ENCODE measurements around the gene ADGRG1. TPM values are rescaled to one million over a fixed set of nuclear protein-coding genes. Genes with fewer than 3 reads are reported as not detected.

Gene ADGRG1
- total and polyA plus RNA-seq, 8 donors: 36.4 to 102 (median 79.1) TPM

DNA sequence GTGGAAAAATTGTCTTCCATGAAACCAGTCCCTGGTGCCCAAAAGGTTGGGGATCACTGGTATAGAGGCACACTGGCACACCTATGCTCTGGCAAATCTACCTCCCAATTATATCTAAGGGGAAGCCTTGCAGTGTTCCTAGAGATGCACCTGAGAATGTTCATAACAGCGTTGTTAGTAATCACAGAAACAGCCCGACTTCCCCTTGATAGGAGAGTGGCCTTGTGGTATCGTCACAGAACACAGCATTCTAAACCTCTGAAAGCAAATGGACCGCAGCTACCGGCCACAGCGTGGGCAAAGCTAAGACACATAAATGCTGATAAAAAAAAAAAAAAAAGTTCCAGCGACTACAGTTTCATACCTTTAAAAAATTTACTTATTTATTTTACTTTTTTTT, 39.1 kb upstream of the ADGRG1 start:
- no peak for FAIRE-seq
- 87 to 92% methylated on average over 7 of the region's 7 CpGs for WGBS, 2 donors
- intact Hi-C loops (cut with DNase I): loop anchor here in 1 of 3 donors (10.0 kb wide), 1 partner anchor 405 kb away; no protein-coding TSS in a partner anchor

DNA sequence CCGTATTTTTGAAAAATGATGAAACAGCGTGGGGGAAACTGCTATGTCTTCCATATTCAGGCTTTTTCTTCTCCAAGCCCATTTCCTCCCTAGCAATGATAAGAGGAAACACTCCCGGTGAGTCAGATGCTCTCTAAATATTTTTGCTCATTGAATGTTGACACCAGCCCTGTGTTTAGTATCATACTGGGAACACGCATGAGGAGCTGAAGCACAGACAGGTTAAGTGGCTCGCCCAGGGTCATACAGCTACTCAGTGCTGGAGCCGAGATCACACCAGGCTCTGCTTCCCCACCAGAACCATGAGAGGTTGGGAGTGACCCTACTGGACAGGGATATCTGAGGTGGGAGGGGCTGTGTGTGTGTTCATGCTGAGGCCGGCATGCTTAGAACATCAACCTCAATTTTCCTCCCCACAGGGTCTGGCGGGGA, 37.8 kb upstream of the ADGRG1 start:
- no peak for FAIRE-seq
- peak in 1 of 6 donors; percentile 12 for DNase-seq
- intact Hi-C loops (cut with DNase I): loop anchor here (5.0 to 10.0 kb wide), 3 partner anchors 54 to 132 kb away; no protein-coding TSS in a partner anchor
- ATAC-seq: peak in 3 of 4 donors; percentile 13 to 53 (median 18)
- no peak overlapping the region for H3K27ac ChIP-seq
- H3K4me1 ChIP-seq: no peaks in the 10 kb centered on the region
- H3K36me3 ChIP-seq: no peaks in the 10 kb centered on the region
- H3K4me3 ChIP-seq: no peak overlapping the region
- TF ChIP-seq, protein P1, sequence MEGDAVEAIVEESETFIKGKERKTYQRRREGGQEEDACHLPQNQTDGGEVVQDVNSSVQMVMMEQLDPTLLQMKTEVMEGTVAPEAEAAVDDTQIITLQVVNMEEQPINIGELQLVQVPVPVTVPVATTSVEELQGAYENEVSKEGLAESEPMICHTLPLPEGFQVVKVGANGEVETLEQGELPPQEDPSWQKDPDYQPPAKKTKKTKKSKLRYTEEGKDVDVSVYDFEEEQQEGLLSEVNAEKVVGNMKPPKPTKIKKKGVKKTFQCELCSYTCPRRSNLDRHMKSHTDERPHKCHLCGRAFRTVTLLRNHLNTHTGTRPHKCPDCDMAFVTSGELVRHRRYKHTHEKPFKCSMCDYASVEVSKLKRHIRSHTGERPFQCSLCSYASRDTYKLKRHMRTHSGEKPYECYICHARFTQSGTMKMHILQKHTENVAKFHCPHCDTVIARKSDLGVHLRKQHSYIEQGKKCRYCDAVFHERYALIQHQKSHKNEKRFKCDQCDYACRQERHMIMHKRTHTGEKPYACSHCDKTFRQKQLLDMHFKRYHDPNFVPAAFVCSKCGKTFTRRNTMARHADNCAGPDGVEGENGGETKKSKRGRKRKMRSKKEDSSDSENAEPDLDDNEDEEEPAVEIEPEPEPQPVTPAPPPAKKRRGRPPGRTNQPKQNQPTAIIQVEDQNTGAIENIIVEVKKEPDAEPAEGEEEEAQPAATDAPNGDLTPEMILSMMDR (IDR thresholded peaks at IDR 0.05): no peak
- H3K9me3 ChIP-seq: no peaks in the 10 kb centered on the region
- 55 to 62% methylated on average over 8 of the region's 8 CpGs for WGBS, 2 donors
- H3K27me3 ChIP-seq: no peaks in the 10 kb centered on the region

More for the DNA sequence above, 39.1 kb upstream of the ADGRG1 start:
- no peak overlapping the region for H3K27ac ChIP-seq
- ATAC-seq: no peak
- H3K36me3 ChIP-seq: no peaks in the 10 kb centered on the region
- H3K4me3 ChIP-seq: no peak overlapping the region
- no peaks in the 10 kb centered on the region for H3K9me3 ChIP-seq
- DNase-seq: peak in 1 of 6 donors; percentile 2
- H3K4me1 ChIP-seq: no peaks in the 10 kb centered on the region
- no peaks in the 10 kb centered on the region for H3K27me3 ChIP-seq
- TF ChIP-seq, protein P1 (IDR thresholded peaks at IDR 0.05): no peak

DNA sequence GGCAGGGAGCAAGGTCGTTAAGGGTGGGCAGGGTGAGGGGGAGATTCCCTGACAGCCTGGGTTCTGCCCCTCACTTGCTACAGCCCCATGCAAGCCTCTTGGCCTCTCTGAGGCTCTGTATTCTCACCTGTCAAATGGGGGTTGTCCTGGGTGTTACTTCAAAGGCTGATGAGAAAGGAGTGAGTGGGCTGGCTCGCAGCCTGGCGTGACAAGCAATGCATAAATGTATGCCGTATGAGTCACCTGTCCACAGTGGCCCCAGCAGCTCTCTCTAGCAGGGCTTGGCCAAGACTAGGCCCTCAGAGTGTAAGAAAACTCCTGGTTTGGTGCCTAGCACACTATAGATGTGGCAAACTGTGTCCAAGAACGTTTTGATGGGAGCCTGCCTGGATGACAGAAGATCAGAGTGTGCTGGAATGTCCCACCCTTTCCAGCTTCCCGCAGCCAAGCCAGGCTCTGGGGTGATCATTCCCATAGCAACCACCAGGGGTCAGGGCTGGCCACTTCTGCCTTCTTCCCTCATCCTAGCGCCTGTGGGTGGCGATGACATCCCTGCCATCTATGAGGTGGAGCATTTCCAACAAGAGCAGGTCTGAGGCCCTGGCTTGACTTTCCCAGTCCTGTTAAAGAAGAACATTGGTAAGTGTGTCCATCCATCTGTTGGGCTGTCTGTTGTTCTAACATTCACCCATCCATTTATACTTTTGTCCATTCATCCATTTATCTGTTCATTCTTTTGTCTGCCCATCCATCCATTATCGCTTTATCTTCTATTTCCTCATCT, 37.2 kb upstream of the ADGRG1 start:
- H3K9me3 ChIP-seq: no peaks in the 10 kb centered on the region
- H3K27me3 ChIP-seq: no peaks in the 10 kb centered on the region
- TF ChIP-seq, protein P1 (IDR thresholded peaks at IDR 0.05): peak; percentile 71 to 92 (median 83)
- H3K4me3 ChIP-seq: no peak overlapping the region
- WGBS, 2 donors: 16 to 17% methylated on average over 9 of the region's 9 CpGs
- peak; percentile 95 to 98 (median 96) for ATAC-seq
- no peak overlapping the region for H3K27ac ChIP-seq
- H3K4me1 ChIP-seq: no peaks in the 10 kb centered on the region
- peak; percentile 59 to 84 (median 78) for DNase-seq
- intact Hi-C loops (cut with DNase I): loop anchor here (5.0 to 10.0 kb wide), 3 partner anchors 54 to 131 kb away; no protein-coding TSS in a partner anchor
- no peak for FAIRE-seq
- no peaks in the 10 kb centered on the region for H3K36me3 ChIP-seq

DNA sequence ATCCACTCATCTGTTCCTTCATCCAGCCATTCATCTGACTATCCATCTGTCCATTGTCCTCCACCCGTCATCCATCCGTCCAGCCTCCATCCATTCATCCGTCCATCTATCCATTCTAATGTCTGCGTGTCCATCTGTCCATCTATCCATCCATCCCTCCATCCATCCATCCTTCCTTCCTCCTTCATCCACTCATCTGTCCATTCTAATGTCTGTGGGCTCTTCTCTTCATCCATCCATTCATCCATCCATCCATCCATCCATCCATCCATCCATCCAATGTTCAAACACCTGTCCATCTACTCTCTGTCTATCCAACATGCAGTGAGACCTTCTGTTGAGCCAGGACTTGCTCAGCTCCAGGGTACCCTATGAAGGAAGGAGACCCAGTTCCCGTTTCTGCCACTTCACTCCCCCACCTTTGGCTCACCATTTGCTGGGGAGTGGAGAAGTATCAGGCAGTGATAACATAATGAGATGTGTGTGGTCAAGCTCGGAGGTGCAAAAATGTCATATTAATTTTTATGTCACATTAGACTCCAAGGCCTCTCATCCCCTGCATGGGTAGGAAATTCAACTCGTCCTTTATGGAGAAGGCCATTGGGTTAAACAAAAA, 36.5 kb upstream of the ADGRG1 start:
- peak in 1 of 6 donors; percentile 5 for DNase-seq
- TF ChIP-seq, protein P1 (IDR thresholded peaks at IDR 0.05): no peak
- H3K4me1 ChIP-seq: no peaks in the 10 kb centered on the region
- intact Hi-C loops (cut with DNase I): loop anchor here (5.0 to 10.0 kb wide), 3 partner anchors 53 to 130 kb away; no protein-coding TSS in a partner anchor
- WGBS, 2 donors: 67 to 76% methylated on average over 7 of the region's 7 CpGs
- H3K9me3 ChIP-seq: no peaks in the 10 kb centered on the region
- H3K27me3 ChIP-seq: no peaks in the 10 kb centered on the region
- H3K4me3 ChIP-seq: no peak overlapping the region
- no peak for FAIRE-seq
- no peak for ATAC-seq
- H3K27ac ChIP-seq: no peak overlapping the region
- H3K36me3 ChIP-seq: no peaks in the 10 kb centered on the region
